Colonic mucosa (tissue), 4 donors: ENCODE data around the gene GSDME. TPM values are rescaled to one million over a fixed set of nuclear protein-coding genes. Genes with fewer than 3 reads are reported as not detected.

Experiments
- DNase-seq: peaks from one replicate; pipeline ENCODE4 v3.0.0-alpha.2; 2020
- H3K27ac ChIP-seq: fragments of 200-600 bp; one replicate; pipeline ENCODE4 v1.8.0; 2021
- H3K27me3 ChIP-seq: fragments of 200-600 bp; one replicate; pipeline ENCODE4 v1.8.0; 2021
- H3K36me3 ChIP-seq: fragments of 200-600 bp; one replicate; pipeline ENCODE4 v1.8.0; 2021
- H3K4me1 ChIP-seq: fragments of 200-600 bp; one replicate; pipeline ENCODE4 v1.8.0; 2021; ENCODE audit warnings: mild to moderate bottlenecking
- H3K4me3 ChIP-seq: fragments of 200-600 bp; one replicate; pipeline ENCODE4 v1.8.0; 2021
- H3K9ac ChIP-seq, 2 donors: one replicate each; pipeline ENCODE4 v1.7.0; 2013; ENCODE audit warnings: control low read depth in 2 of 2, low read depth in 2 of 2, low read length in 2 of 2
- H3K9me3 ChIP-seq: fragments of 200-600 bp; one replicate; pipeline ENCODE4 v1.8.0; 2021
- intact Hi-C: fragments of 100-400 bp; cut with DNase I; formaldehyde crosslinking; loops from one replicate; pipeline ENCODE4 v1.14.1; 2022
- total RNA-seq, 2 donors: library from RNA; stranded (reverse); fragmentation: NEBNext Ultra II Directional in 1 of 2; extraction: Animal tissue kit (Norgen Biotek cat#: 25700) in 1 of 2; gene quantifications; one replicate each; pipeline ENCODE4 v1.2.1, GENCODE V29; 2021
- TF ChIP-seq, protein P1 (sequence below): fragments of 200-600 bp; IDR thresholded peaks from one replicate; pipeline ENCODE4 v1.8.0; 2022; ENCODE audit warnings: antibody characterized with exemption, mild to moderate bottlenecking
- donor health status: healthy.
- donor health status: DM: no; HTN: no; CAD: no.
- donor health status: DM: no; HTN: no; CAD: no.

Gene GSDME
- total RNA-seq, 2 donors from 2014 or later: 0.62 to 1.0 TPM

DNA sequence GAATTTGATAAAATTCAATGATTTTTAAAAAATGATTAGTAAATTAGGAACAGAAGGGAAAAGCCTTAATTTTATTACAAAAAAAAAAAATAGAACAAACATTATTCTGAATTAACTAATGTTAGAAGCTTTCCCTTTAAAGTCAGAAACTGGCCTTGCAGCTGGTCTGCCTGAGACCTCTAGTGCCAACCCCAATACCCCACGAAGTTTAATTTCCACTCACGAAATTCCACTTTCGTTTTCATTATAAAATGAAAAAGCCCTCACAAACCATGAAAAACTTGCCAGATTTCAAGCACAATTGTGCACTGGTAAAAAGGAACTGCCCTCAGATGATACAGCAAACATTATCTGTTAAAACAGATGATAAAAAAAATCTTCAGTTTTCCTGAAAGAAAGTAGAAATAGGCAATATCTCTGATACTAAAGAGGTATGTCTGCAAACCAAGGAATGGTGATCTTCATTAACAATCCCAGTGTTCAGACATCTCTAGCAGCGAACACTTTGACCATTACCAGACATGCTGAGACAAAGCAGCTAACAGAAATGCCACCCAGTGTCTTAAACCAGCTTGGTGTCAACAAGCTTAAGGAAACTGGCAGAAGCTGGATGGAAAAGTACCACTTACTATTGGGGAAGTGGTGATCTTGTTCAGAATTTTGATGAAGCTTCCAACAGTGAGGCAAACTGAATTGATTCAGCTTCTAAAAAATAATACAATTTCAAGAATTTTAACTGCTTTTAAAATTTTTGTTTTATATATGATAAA, 103.8 kb downstream of the GSDME start:
- no peaks in the 10 kb centered on the region for H3K27me3 ChIP-seq
- no peak overlapping the region for H3K4me3 ChIP-seq
- no peak overlapping the region for H3K27ac ChIP-seq
- H3K4me1 ChIP-seq: no peaks in the 10 kb centered on the region
- intact Hi-C loops: no loop called here
- TF ChIP-seq, protein P1, sequence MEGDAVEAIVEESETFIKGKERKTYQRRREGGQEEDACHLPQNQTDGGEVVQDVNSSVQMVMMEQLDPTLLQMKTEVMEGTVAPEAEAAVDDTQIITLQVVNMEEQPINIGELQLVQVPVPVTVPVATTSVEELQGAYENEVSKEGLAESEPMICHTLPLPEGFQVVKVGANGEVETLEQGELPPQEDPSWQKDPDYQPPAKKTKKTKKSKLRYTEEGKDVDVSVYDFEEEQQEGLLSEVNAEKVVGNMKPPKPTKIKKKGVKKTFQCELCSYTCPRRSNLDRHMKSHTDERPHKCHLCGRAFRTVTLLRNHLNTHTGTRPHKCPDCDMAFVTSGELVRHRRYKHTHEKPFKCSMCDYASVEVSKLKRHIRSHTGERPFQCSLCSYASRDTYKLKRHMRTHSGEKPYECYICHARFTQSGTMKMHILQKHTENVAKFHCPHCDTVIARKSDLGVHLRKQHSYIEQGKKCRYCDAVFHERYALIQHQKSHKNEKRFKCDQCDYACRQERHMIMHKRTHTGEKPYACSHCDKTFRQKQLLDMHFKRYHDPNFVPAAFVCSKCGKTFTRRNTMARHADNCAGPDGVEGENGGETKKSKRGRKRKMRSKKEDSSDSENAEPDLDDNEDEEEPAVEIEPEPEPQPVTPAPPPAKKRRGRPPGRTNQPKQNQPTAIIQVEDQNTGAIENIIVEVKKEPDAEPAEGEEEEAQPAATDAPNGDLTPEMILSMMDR: no peak
- H3K9ac ChIP-seq: peak overlapping the region in 1 of 2 donors; percentile 12
- H3K9me3 ChIP-seq: no peaks in the 10 kb centered on the region
- no peak for DNase-seq
- H3K36me3 ChIP-seq: no peaks in the 10 kb centered on the region

DNA sequence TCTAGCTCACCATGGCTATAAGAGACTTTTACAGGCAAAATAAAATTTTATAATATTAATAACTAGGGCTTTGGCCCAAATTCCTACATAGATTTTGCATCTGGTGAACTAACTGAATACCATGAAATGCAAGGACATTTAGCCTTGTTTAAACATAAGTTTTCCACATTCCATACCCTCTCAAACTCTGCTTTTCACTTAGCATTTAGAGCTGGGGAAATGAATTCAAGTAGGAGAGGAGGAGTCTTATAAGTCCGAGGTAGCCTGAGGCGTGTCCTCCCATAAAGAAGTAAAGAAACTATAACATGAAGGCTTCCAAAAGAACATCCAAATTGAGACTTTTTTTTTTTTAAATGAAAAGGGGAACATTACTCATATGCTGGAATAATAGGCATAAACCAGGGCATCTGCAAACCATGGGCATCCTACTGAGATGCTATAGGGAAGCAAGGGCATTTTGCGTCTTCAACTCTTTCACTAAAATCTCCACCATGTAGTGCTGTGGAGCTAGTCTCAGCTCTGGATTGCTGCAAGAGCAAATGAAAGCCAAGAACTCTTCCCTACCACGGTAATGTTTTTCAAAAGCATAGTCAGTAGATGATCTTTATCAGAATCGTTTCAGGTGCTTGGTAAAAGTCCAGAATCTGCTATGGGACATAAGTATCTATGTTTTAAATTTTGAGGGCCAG, 104.9 kb downstream of the GSDME start:
- no peak for DNase-seq
- H3K36me3 ChIP-seq: no peaks in the 10 kb centered on the region
- H3K4me1 ChIP-seq: no peaks in the 10 kb centered on the region
- H3K4me3 ChIP-seq: no peak overlapping the region
- no peaks in the 10 kb centered on the region for H3K27me3 ChIP-seq
- TF ChIP-seq, protein P1: no peak
- no peak overlapping the region for H3K27ac ChIP-seq
- intact Hi-C loops: no loop called here
- no peak overlapping the region for H3K9ac ChIP-seq
- H3K9me3 ChIP-seq: no peaks in the 10 kb centered on the region

Other genes starting within 250 kb of the GSDME start
- 1 to 10 TPM; 6.6 to 6.7 TPM for gene PALS2, start 184.0 kb downstream of the GSDME start, total RNA-seq
- gene OSBPL3, start 222.7 kb upstream of the GSDME start, total RNA-seq: 10 to 100 TPM in 1 of 2 donors, 1 to 10 TPM in 1; 9.0 to 14.8 TPM